8988T (cell line): ENCODE data around the gene HMGN3.

ENCODE experiments used
- DNase-seq: peaks from one replicate; pipeline ENCODE4 v3.0.0; 2011

The HMGN3 gene

DNA sequence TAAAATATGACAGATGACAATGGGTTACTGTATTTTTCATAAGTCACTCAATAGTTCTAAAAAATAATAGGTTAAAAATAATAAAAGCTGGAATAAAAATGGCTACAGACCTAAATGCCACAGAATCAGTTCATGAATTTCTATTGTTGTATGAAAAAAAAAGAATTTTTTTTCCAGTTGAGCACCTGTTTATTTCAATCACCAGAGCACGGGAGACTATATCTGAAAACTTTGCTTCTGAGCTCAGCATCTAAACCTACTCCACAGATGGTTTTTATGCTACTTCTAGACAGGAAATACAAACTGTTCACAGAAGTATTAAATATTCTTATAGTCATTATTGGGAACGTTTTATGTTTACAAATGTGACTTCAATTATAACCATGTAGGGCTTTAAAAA lies 50.4 kb downstream of the HMGN3 start:
- no peak for DNase-seq

DNA sequence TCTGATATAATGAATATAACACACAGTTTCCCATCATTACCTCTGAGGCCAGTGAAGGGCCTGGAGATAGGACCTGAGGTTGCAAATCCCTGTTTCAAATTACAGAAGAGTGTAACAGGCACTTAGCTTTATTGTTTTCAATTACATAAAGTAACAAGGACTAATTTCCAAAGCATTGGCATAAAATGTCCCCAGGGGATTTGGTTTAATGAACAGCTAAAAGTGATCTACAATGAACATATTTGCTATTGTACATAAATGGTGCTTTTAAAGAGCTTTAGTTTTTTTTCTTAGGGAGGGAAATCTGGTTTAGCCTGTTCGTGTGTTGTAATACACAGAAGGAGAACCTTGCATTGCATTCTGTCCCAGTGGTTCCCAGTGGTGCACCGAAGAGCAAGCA lies 54.4 kb downstream of the HMGN3 start:
- no peak for DNase-seq

DNA sequence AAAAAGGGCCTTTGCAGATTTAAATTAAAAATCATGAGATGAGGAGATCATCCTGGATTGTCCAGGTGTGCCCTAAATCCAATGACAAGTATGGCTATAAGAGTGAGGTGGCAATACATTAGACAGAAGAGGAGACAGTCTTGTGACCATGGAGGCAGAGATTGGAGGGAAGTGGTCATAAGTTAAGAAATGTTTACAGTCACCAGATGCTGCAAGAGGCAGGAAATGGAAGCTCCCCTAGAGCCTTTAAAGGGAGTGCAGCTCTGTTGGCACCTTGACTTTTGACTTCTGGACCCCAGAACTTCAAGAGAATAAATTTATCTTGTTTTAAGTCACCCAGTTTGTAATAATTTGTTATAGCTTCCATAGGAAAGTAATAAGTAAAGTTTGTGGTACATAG lies 61.1 kb downstream of the HMGN3 start:
- no peak for DNase-seq

DNA sequence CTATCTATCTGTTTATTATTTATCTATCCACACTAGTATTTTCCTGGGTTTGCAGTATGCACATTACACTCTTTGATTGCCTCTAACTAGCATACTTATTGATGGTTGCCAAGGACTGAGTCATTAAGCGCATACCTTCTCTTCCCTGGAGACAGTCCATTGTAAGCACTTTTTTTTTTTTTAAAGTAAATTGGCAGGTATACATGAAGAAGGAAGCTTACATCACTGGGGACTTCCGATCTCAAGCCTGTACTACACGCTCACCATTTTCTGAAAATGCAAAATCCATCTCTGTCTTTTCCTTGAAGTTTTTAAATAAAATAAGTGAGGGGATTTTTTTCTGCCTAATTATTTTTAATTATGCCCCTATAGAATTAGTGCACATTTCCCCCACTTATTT lies 63.5 kb downstream of the HMGN3 start:
- DNase-seq, result no peak

DNA sequence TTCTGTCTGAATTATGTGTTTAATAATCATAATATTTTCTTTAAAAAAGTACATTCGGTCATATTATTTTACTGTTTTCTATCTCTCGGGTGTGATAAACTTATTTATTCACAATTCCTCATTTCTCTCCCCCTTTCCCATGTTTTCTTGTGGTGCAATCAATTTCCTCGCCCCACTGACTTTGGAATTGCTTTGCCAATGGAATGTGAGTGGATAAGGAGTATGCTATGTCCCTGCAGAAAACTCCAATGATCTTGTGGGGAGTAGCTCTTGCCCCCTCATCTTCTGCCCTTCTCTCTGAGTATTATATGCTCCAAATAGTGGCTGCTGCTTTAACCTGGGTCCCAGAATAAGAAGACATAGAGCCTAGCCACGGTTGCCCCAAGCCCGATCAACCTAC lies 64.1 kb downstream of the HMGN3 start:
- no peak for DNase-seq

DNA sequence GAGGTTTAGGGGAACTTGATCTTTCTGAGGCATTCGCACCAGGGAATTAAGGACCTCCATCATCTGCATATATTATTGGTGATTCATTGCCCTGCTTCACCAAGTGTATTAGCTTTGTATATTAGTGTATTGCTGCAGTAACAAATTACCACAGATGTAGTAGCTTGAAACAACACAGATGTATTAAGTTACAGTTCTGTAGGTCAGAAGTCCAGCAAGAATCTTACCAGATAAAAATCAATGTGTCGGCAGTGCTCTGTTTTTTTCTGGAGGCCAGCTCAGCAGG lies 65.8 kb downstream of the HMGN3 start:
- DNase-seq, result no peak

DNA sequence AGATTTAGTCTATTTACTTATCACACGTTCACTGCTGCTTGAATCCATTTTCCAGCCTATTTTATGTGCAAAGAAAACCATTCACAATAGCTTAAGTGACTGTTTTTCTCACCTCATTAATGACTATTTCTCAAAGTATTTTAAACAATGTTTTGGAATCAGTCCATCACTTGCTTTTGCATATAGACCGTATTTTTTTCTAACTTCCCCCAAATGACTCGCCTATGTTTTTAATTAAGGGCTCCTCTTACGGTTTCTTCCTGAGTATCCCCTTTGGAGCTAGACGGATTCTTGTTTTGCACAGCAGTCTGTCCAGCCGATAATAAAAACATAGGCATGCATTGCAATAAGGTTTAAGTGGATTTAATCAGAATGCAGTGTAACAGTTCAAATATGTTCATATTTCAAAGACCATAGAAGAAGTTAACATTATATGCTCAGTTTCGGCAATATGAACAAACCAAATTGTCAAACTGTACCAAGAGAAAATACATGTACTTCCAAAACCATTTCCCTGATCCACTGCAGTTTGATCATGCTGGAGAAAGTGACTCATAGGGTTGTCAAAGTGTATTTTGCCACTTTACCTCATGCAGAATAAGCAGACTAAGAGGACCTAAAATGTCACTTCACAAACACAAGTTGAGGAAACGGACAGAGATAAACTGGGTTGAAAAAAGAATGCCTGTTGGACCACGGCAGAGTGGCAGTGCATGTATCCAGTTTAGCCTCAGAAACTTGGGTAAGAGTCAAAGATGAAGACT lies 66.4 kb downstream of the HMGN3 start:
- DNase-seq, result no peak

DNA sequence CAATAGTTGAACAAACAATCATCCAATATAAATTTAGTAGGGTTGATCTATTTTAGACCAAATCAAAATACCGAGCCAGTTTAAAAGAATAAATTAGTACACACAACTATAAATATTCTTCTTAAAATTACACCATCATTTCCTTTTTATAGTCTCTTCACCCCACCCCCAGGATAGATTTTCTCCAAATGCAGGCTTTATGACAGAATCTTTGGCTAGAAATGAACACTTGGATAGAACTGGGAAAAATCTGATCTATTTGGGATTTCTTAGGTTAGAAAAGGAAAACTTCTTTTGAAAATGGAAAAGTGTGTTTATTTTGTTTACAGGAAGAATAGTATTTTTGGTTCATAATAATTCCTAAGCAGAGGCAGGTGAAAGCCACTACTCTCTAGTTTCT lies 74.6 kb downstream of the HMGN3 start:
- DNase-seq, result no peak

DNA sequence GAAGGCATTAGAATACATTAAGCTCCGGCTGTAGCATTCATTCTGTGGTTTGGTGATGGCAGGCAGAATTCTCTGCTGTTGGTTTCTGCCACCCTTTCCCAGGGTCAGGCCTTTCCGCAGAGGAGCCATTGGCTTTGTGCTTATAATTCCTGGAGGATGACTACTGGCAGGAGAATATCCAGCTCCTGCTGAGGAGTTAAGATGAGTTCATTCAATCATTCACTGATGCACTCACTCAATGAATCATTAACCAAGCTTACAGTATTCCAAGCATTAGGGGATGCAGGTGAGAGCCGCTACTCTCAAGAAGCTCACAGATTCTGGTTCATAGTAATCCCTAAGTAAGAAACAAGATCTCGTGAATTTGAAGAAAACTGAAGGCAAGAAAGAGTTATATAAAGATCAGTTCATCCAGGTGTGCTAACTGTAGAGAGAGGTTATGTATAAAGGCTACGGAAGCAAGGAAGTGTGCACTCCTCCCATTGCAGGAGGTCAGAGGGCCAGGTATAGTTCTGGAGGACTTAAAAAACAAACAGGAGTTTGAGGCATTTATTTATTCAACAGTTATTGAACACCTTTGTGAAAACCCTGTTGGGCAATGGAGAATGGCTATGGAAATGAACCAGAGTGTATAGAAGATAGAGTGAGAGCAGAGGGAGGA lies 75.5 kb downstream of the HMGN3 start:
- no peak for DNase-seq

DNA sequence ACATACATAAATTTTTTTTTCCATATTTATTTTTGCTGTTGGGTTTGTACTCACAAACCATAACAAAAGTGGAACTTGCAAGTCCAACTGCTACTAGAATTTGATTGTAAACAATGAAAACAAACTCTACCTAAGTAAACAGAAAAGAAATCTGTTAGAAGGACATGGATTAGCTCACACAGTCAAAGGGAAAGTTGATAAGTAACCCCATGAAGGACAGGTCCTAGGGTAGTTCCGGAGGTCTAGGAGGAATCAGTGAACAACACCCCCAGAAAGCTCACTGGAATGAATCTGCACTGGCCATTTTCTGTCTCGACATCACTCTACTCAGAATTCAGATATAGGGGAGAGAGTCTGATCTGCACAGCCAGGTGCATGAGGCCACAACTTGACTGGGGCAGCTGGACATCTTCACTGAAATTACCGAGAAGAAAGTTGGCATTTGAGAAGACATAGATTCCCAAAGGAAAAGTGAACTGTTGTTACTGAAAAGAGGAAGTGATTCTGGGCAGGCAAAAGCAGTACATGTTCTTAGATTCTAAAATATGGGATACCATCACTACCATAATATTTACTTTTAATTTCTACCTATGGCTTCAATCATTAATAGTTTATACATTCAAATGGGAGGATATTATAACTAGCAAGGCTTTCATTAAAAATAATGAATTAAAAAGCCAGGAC lies 76.4 kb downstream of the HMGN3 start:
- no peak for DNase-seq

DNA sequence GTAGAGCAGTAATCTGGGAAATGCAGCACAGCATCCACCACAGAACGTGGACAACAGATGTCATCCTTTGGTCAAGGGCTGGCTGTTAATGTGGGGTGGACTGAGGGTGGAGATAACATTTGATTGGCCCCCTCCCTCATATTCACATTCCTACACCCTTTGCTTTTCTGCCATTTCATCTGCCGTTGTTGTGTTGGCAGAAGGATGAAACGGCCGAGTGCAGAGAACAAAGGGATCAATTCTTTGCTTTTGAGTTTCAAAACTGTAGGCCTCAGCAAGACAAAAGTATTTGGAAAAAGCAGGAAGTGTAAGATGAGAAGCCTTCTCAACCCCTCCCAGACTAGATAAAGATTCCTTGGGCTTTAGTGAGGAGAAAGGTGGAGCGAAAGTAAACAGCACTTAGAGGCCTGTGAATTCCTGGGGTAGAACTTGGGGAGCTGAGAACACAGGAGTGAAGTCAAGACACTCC lies 82.2 kb downstream of the HMGN3 start:
- no peak for DNase-seq
